Measurements from ENCODE around the gene TNK1.
A peak's percentile ranks its signal among the peaks of the same experiment; 100 is the strongest.
"Not testable (repeated sequence)": the region's sequence is repeated elsewhere in the genome, so short reads cannot be mapped to it uniquely, and the experiment has no call there.

The TNK1 gene

GRCh38 chr17:7380855-7381683, at the start of gene TNK1:
TNK1 (plus strand) TSS chr17:7381089; CDS start chr17:7382927, 1,838 bp downstream.
- intact Hi-C loops (cut with DNase I) = no loop called here
- peak in 2 of 10 donors; percentile 80 to 86 for DNase-seq

GRCh38 chr17:7332111-7332510, 48.8 kb upstream of the TNK1 start:
- intact Hi-C loops (cut with DNase I) = no loop called here
- DNase-seq = peak in 1 of 10 donors; percentile 40

GRCh38 chr17:7332600-7333069, 48.3 kb upstream of the TNK1 start:
- intact Hi-C loops (cut with DNase I); DNase-seq: not testable (repeated sequence)

- no peak for DNase-seq
- intact Hi-C loops (cut with DNase I) = no loop called here
Measured at GRCh38 chr17:7334938-7335538, 45.9 kb upstream of the TNK1 start.

GRCh38 chr17:7335765-7336164, 45.1 kb upstream of the TNK1 start:
- intact Hi-C loops (cut with DNase I); DNase-seq: not testable (repeated sequence)

GRCh38 chr17:7336240-7337175, 44.4 kb upstream of the TNK1 start, which contains the start of gene ACAP1:
ACAP1 (plus strand) TSS chr17:7336529; CDS start chr17:7336735, 206 bp downstream.
- intact Hi-C loops (cut with DNase I) = no loop called here
- DNase-seq = no peak

- DNase-seq; intact Hi-C loops (cut with DNase I): not testable (repeated sequence)
Measured at GRCh38 chr17:7337600-7337999, 43.3 kb upstream of the TNK1 start.

- intact Hi-C loops (cut with DNase I) = no loop called here
- DNase-seq = no peak
Measured at GRCh38 chr17:7340179-7340578, 40.7 kb upstream of the TNK1 start.

GRCh38 chr17:7341842-7342241, 39.0 kb upstream of the TNK1 start:
- DNase-seq = no peak

GRCh38 chr17:7343250-7343649, 37.6 kb upstream of the TNK1 start:
- DNase-seq = no peak
- intact Hi-C loops (cut with DNase I) = no loop called here

More at GRCh38 chr17:7341842-7342241, 39.0 kb upstream of the TNK1 start:
- intact Hi-C loops (cut with DNase I) = no loop called here

GRCh38 chr17:7346761-7347614, 33.9 kb upstream of the TNK1 start:
- intact Hi-C loops (cut with DNase I) = no loop called here
- peak in 1 of 10 donors; percentile 68 for DNase-seq

- intact Hi-C loops (cut with DNase I) = no loop called here
- DNase-seq = peak in 1 of 10 donors; percentile 69
Measured at GRCh38 chr17:7347630-7348477, 33.0 kb upstream of the TNK1 start.

- peak in 1 of 10 donors; percentile 72 for DNase-seq
- intact Hi-C loops (cut with DNase I) = no loop called here
Measured at GRCh38 chr17:7348478-7349242, 32.2 kb upstream of the TNK1 start.

- intact Hi-C loops (cut with DNase I) = loop anchor here (2.0 to 10.0 kb wide), 4 partner anchors 35 to 210 kb away; partner anchors contain the start of genes POLR2A, SENP3, SLC35G6 and TMEM256
- peak; percentile 73 to 97 (median 80) for DNase-seq
Measured at GRCh38 chr17:7351665-7352502, 29.0 kb upstream of the TNK1 start, which contains the start of gene KCTD11. KCTD11 (plus strand) TSS chr17:7352162.

GRCh38 chr17:7352503-7352889, 28.4 kb upstream of the TNK1 start:
- intact Hi-C loops (cut with DNase I) = loop anchor here (5.0 to 10.0 kb wide), 3 partner anchors 35 to 210 kb away; partner anchors contain the start of genes POLR2A, SENP3 and SLC35G6
- no peak for DNase-seq

GRCh38 chr17:7352910-7353635, 27.8 kb upstream of the TNK1 start:
- intact Hi-C loops (cut with DNase I) = loop anchor here (5.0 to 10.0 kb wide), 3 partner anchors 34 to 209 kb away; partner anchors contain the start of genes POLR2A, SENP3 and SLC35G6
- DNase-seq = no peak

All from posterior cingulate gyrus (tissue), 11 donors.